ENCODE results near the gene SCAF8.

SCAF8 gene

GRCh38 chr6:154839546-154839945 lies 106.3 kb downstream of the SCAF8 start:
- no peak for DNase-seq (ENCODE audit: low read depth in 2 of 2)

- DNase-seq (ENCODE audit: low read depth in 2 of 2), result no peak
Observed at GRCh38 chr6:154840363-154840762, 107.1 kb downstream of the SCAF8 start.

- DNase-seq (ENCODE audit: low read depth in 2 of 2), result no peak
Observed at GRCh38 chr6:154841109-154841508, 107.9 kb downstream of the SCAF8 start.

- DNase-seq (ENCODE audit: low read depth in 2 of 2), result no peak
Observed at GRCh38 chr6:154842833-154843232, 109.6 kb downstream of the SCAF8 start.

GRCh38 chr6:154847318-154847717 lies 114.1 kb downstream of the SCAF8 start:
- DNase-seq (ENCODE audit: low read depth in 2 of 2), result no peak

GRCh38 chr6:154848580-154848979 lies 115.4 kb downstream of the SCAF8 start:
- no peak for DNase-seq (ENCODE audit: low read depth in 2 of 2)

GRCh38 chr6:154849475-154849874 lies 116.3 kb downstream of the SCAF8 start:
- DNase-seq (ENCODE audit: low read depth in 2 of 2), result no peak

GRCh38 chr6:154852687-154853086 lies 119.5 kb downstream of the SCAF8 start:
- no peak for DNase-seq (ENCODE audit: low read depth in 2 of 2)

GRCh38 chr6:154857529-154857928 lies 124.3 kb downstream of the SCAF8 start:
- no peak for DNase-seq (ENCODE audit: low read depth in 2 of 2)

GRCh38 chr6:154861825-154862224 lies 128.6 kb downstream of the SCAF8 start:
- DNase-seq (ENCODE audit: low read depth in 2 of 2), result no peak

- no peak for DNase-seq (ENCODE audit: low read depth in 2 of 2)
Observed at GRCh38 chr6:154862536-154862935, 129.3 kb downstream of the SCAF8 start.

- no peak for DNase-seq (ENCODE audit: low read depth in 2 of 2)
Observed at GRCh38 chr6:154864066-154864430, 130.8 kb downstream of the SCAF8 start.

- DNase-seq (ENCODE audit: low read depth in 2 of 2), result no peak
Observed at GRCh38 chr6:154865291-154865690, 132.1 kb downstream of the SCAF8 start.

GRCh38 chr6:154868143-154868594 lies 135.0 kb downstream of the SCAF8 start:
- no peak for DNase-seq (ENCODE audit: low read depth in 2 of 2)

GRCh38 chr6:154872542-154873114 lies 139.4 kb downstream of the SCAF8 start:
- no peak for DNase-seq (ENCODE audit: low read depth in 2 of 2)

GRCh38 chr6:154873546-154873945 lies 140.3 kb downstream of the SCAF8 start:
- no peak for DNase-seq (ENCODE audit: low read depth in 2 of 2)

GRCh38 chr6:154874773-154875592 lies 141.8 kb downstream of the SCAF8 start:
- no peak for DNase-seq (ENCODE audit: low read depth in 2 of 2)

GRCh38 chr6:154876486-154877280 lies 143.5 kb downstream of the SCAF8 start:
- no peak for DNase-seq (ENCODE audit: low read depth in 2 of 2)

GRCh38 chr6:154878871-154879491 lies 145.8 kb downstream of the SCAF8 start:
- DNase-seq (ENCODE audit: low read depth in 2 of 2), result no peak

GRCh38 chr6:154882107-154882506 lies 148.9 kb downstream of the SCAF8 start:
- no peak for DNase-seq (ENCODE audit: low read depth in 2 of 2)

Measured in stimulated activated CD4-positive, alpha-beta T cell treated with anti-CD3 and anti-CD28 coated beads, Interleukin-12 subunit alpha, Interleukin-12 subunit beta, amount 100 ng/mL, for 24 hours (primary cell).